NB4 (cell line): ENCODE measurements around the gene RS1.

Source experiments
- DNase-seq: peaks from one replicate; pipeline ENCODE4 v3.0.0; 2010; ENCODE audit warnings: low read depth
- H3K4me3 ChIP-seq: one replicate; pipeline ENCODE4 v1.5.1; 2011; ENCODE audit warnings: mild to moderate bottlenecking, low read depth, low read length, moderate library complexity
- CTCF ChIP-seq: IDR thresholded peaks from one replicate; pipeline ENCODE4 v1.5.1; 2012; ENCODE audit warnings: low read depth, low read length
- MAX ChIP-seq: IDR thresholded peaks from 2 replicates; pipeline ENCODE4 v1.6.1; 2011; ENCODE audit warnings: low read depth, low read length
- MYC ChIP-seq: IDR thresholded peaks from 2 replicates; pipeline ENCODE4 v1.6.1; 2011; ENCODE audit warnings: low read depth, low read length
- POLR2A ChIP-seq: IDR thresholded peaks from 2 replicates; pipeline ENCODE4 v1.6.1; 2011; ENCODE audit warnings: mild to moderate bottlenecking; ENCODE audit not compliant: insufficient read length; ENCODE audit errors: extremely low read depth

Gene RS1

GRCh38 chrX:18702362-18703195 lies 30.7 kb upstream of the RS1 start:
- DNase-seq, result no peak
- H3K4me3 ChIP-seq, result no peak overlapping the region
- TF ChIP-seq MAX (no peak), MYC (no peak), CTCF (no peak), POLR2A (no peak)

- DNase-seq, result no peak
- H3K4me3 ChIP-seq, result no peak overlapping the region
- TF ChIP-seq MAX, result no peak
These were observed 29.9 kb upstream of the RS1 start for GRCh38 chrX:18701621-18702361.

- TF ChIP-seq POLR2A (no peak), CTCF (no peak), MAX (no peak), MYC (no peak)
- no peak for DNase-seq
- no peak overlapping the region for H3K4me3 ChIP-seq
These were observed 27.1 kb upstream of the RS1 start for GRCh38 chrX:18698737-18699650.

- DNase-seq, result no peak
- no peak for TF ChIP-seq MAX
- TF ChIP-seq MYC, result no peak
- no peak for TF ChIP-seq POLR2A
- TF ChIP-seq CTCF, result no peak
- H3K4me3 ChIP-seq, result no peak overlapping the region
These were observed 24.7 kb upstream of the RS1 start for GRCh38 chrX:18696653-18697052.

- no peak overlapping the region for H3K4me3 ChIP-seq
- TF ChIP-seq MYC, result no peak
- TF ChIP-seq CTCF, result no peak
- no peak for TF ChIP-seq POLR2A
- DNase-seq, result no peak
These were observed 20.6 kb upstream of the RS1 start for GRCh38 chrX:18692541-18692940.

- TF ChIP-seq MYC (no peak), MAX (no peak), CTCF (no peak), POLR2A (no peak)
These were observed 19.5 kb upstream of the RS1 start for GRCh38 chrX:18691431-18691830.

More at GRCh38 chrX:18691431-18691830, 19.5 kb upstream of the RS1 start:
- no peak overlapping the region for H3K4me3 ChIP-seq
- no peak for DNase-seq
